ENCODE results near the gene TMEM184A. TPM values are rescaled to one million over a fixed set of nuclear protein-coding genes. Genes with fewer than 3 reads are reported as not detected.

The TMEM184A gene
- total and polyA plus RNA-seq, 8 donors: 1.00 to 9.7 (median 2.4) TPM

- intact Hi-C loops (cut with DNase I): no loop called here
- Histone ChIP-seq H3K36me3 (peaks cover 0 to 55% of the 10 kb centered on the region in 2 donors), H3K27ac (peak overlapping the region; percentile 89 to 94), H3K9me3 (no peaks in the 10 kb centered on the region), H3K27me3 (no peaks in the 10 kb centered on the region), H3K4me3 (peak overlapping the region; percentile 15 to 38), H3K4me1 (peaks cover 45 to 71% of the 10 kb centered on the region in 2 donors)
- TF ChIP-seq CTCF (IDR thresholded peaks at IDR 0.05): no peak
- DNase-seq (peak; percentile 90 to 95 (median 94)), ATAC-seq (peak; percentile 81)
These were observed 19.1 kb downstream of the TMEM184A start for GRCh38 chr7:1536743-1537534.

DNA sequence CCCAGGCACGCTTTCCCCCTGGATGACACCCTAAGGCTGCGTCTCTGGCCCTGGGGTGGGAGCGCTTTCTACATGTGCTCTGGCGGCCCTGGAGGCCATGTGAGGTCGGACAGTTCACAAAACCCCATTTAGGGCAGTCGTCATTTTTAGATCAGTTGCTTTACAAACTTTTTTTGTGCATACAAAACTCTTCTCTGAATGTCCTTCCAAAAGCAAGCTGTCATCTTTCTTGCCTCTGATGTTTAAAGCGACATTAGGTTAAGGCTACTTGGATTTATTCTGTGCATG lies 19.6 kb downstream of the TMEM184A start:
- intact Hi-C loops (cut with DNase I): no loop called here
- DNase-seq: no peak
- H3K4me1 ChIP-seq: peaks cover 47 to 76% of the 10 kb centered on the region in 2 donors
- TF ChIP-seq CTCF (IDR thresholded peaks at IDR 0.05): no peak
- peak overlapping the region; percentile 89 to 94 for H3K27ac ChIP-seq
- no peak for ATAC-seq
- no peaks in the 10 kb centered on the region for H3K27me3 ChIP-seq
- no peak overlapping the region for H3K4me3 ChIP-seq
- H3K9me3 ChIP-seq: no peaks in the 10 kb centered on the region
- peaks cover 0 to 50% of the 10 kb centered on the region in 2 donors for H3K36me3 ChIP-seq

DNA sequence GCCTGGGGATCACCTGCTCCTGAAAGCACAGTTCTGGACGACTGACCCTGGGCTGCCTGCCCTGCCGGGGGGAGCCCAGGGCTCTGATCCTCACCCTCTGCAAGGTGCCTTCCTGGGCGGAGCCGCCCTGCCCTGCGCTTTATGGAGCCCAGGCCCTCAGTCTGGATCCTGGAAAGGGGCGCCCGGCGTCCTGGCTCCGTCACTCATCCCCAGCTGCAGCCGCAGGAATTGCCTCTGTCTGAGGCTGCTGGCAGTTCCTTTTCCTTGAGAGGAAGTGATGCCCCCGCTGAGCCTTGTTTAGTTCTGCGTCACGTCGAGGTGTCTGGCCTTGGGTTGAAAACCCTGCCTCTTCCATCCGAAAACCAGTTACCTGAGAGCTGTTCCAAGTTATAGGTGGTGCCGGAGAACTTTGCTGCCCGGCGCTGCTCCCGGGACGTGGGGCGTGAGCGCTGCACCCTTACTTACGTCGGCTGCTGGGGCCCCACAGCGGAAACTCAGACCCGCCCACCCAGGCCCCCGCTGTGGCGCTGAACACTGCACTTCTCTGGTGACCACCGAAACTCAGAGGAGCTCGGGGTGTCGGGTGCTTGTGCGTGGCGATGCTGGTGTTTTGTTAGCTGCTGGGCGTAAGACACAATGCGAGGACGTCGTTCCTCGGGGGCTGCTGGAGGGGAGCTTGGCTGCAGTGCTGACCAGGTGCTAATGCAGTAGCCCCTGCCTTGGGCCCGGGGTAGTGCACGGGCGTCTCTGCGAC lies 20.1 kb downstream of the TMEM184A start:
- Histone ChIP-seq H3K4me1 (peaks cover 47 to 77% of the 10 kb centered on the region in 2 donors), H3K36me3 (peaks cover 0 to 45% of the 10 kb centered on the region in 2 donors), H3K27ac (peak overlapping the region; percentile 89 to 94), H3K4me3 (no peak overlapping the region), H3K9me3 (no peaks in the 10 kb centered on the region), H3K27me3 (no peaks in the 10 kb centered on the region)
- peak in 1 of 4 donors; percentile 77 for DNase-seq
- TF ChIP-seq CTCF (IDR thresholded peaks at IDR 0.05): no peak
- no peak for ATAC-seq
- intact Hi-C loops (cut with DNase I): no loop called here

DNA sequence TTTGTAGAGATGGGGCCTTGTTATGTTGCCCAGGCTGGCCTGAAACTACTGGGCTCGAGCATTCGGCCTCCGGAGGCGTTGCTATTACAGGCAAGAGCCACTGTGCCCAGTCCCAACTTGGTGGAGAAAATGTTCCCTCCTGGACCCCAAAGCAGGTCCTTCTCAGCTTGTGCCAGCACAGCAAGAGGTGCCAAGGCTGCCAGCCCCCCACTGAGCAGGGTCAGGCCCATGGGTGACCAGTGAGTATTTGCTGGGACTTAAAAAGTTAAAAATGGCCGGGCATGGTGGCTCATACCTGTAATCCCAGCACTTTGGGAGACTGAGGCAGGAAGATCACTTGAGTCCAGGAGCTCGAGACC lies 20.9 kb downstream of the TMEM184A start:
- H3K4me3 ChIP-seq: no peak overlapping the region
- H3K9me3 ChIP-seq: no peaks in the 10 kb centered on the region
- DNase-seq: peak in 1 of 4 donors; percentile 44
- peaks cover 0 to 37% of the 10 kb centered on the region in 2 donors for H3K36me3 ChIP-seq
- H3K27me3 ChIP-seq: no peaks in the 10 kb centered on the region
- peak overlapping the region; percentile 89 to 94 for H3K27ac ChIP-seq
- TF ChIP-seq CTCF (IDR thresholded peaks at IDR 0.05): no peak
- peaks cover 47 to 79% of the 10 kb centered on the region in 2 donors for H3K4me1 ChIP-seq
- intact Hi-C loops (cut with DNase I): no loop called here
- no peak for ATAC-seq
